ENCODE measurements around the gene RAD51AP2. TPM values are rescaled to one million over a fixed set of nuclear protein-coding genes. Genes with fewer than 3 reads are reported as not detected.

RAD51AP2 gene
- polyA plus RNA-seq, 1 of the 3 experiments (the other 2 are of a cell fraction) = not detected

DNA sequence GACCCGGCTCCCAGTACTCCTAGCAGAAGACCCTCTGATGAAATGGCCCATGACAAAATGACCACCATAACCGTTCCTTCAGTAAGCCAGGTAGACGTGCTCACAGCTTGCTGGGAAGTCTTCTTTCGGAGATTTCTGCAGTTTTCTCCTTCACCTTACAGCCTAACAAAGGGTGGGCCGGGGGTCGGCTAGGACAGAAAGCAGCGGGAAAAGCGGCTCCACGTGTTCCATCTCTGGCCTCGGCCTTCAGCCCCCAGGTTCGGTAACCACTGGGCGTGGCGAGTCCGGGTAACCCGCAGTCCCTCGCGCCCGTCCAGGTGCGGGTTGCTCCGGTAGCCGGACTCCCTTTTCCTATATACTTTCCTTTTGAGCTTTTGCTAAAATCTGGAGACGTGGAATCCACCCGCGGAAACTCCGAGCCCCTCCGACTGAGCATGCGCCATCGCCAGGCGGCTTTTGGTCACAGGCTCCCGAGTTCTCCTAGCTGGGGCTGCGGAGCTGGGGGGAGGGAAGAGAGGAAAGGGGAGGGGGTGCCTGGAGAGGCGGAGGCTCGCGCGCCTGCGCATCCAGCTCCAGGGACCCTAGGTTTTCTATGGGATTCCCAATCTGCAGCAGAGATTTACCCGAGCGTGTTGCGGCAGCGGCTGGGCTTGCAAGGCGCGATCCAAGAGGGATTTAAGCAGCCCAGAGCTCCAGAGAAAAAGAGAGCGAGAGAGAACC, 22.0 kb upstream of the RAD51AP2 start, which contains the start of gene VSNL1 (continued):
- TF ChIP-seq IRF3 (IDR thresholded peaks at IDR 0.05; ENCODE audit: low read depth, low read length) (no peak), REST (IDR thresholded peaks at IDR 0.05; ENCODE audit: low read depth, low read length) (no peak), YY1 (IDR thresholded peaks at IDR 0.05; ENCODE audit: low read depth) (no peak), RCOR1 (IDR thresholded peaks at IDR 0.05; ENCODE audit: low read length) (peak; percentile 65; the same call in 1 of the 2 replicates), USF2 (IDR thresholded peaks at IDR 0.05; ENCODE audit: borderline replicate concordance, low read depth, low read length) (no peak), ZBTB33 (IDR thresholded peaks at IDR 0.05; ENCODE audit: borderline replicate concordance, low read depth) (no peak), FOXM1 (IDR thresholded peaks at IDR 0.05; ENCODE audit: low read depth) (no peak), EZH2phosphoT487 (IDR thresholded peaks at IDR 0.05; ENCODE audit: borderline replicate concordance, low read depth) (no peak), TAF1 (IDR thresholded peaks at IDR 0.05; ENCODE audit: borderline replicate concordance, low read depth, low read length) (0 out of 2 replicates have a peak, but pooled peaks have one; percentile 19)
- TF ChIP-seq, protein P1, sequence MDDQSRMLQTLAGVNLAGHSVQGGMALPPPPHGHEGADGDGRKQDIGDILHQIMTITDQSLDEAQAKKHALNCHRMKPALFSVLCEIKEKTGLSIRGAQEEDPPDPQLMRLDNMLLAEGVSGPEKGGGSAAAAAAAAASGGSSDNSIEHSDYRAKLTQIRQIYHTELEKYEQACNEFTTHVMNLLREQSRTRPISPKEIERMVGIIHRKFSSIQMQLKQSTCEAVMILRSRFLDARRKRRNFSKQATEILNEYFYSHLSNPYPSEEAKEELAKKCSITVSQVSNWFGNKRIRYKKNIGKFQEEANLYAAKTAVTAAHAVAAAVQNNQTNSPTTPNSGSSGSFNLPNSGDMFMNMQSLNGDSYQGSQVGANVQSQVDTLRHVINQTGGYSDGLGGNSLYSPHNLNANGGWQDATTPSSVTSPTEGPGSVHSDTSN (IDR thresholded peaks at IDR 0.05) = no peak
